ENCODE measurements around the gene SEMA4D.
A peak's percentile ranks its signal among the peaks of the same experiment; 100 is the strongest.

The SEMA4D gene

GRCh38 chr9:89414670-89415324 lies 83.1 kb downstream of the SEMA4D start:
- DNase-seq (ENCODE audit: low read depth): no peak
- no peak overlapping the region for H3K4me3 ChIP-seq (ENCODE audit: low read depth, low read length)
- no peak for TF ChIP-seq CTCF (IDR thresholded peaks at IDR 0.05; ENCODE audit: insufficient read depth, low read depth, low read length, missing control alignments)

GRCh38 chr9:89413963-89414638 lies 83.8 kb downstream of the SEMA4D start:
- TF ChIP-seq CTCF (IDR thresholded peaks at IDR 0.05; ENCODE audit: insufficient read depth, low read depth, low read length, missing control alignments): no peak
- no peak for DNase-seq (ENCODE audit: low read depth)

DNA sequence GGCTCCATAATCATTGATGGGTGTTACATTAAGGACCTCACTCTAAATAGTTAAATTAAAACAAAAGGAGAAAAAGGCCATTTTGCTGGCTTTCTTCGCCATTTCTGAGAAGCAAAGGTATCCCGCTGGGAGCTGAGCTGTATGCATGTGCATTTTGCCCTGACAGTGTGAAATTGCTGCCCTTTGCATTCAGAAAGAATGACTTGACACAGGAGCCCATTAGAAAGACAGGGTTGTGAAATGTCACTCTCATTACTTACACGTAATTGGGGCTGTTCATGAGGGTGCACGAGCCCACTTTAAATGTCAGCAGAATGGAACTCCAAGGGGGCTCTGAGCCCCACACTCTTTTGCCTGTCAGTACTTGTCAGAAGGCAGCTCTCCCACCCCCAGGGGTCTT lies 85.0 kb downstream of the SEMA4D start:
- DNase-seq (ENCODE audit: low read depth): no peak
- H3K4me3 ChIP-seq (ENCODE audit: low read depth, low read length): no peak overlapping the region
- TF ChIP-seq CTCF (IDR thresholded peaks at IDR 0.05; ENCODE audit: insufficient read depth, low read depth, low read length, missing control alignments): no peak

More at GRCh38 chr9:89413963-89414638, 83.8 kb downstream of the SEMA4D start:
- no peak overlapping the region for H3K4me3 ChIP-seq (ENCODE audit: low read depth, low read length)

GRCh38 chr9:89412541-89412940 lies 85.4 kb downstream of the SEMA4D start:
- TF ChIP-seq CTCF (IDR thresholded peaks at IDR 0.05; ENCODE audit: insufficient read depth, low read depth, low read length, missing control alignments): no peak
- H3K4me3 ChIP-seq (ENCODE audit: low read depth, low read length): no peak overlapping the region
- DNase-seq (ENCODE audit: low read depth): no peak

DNA sequence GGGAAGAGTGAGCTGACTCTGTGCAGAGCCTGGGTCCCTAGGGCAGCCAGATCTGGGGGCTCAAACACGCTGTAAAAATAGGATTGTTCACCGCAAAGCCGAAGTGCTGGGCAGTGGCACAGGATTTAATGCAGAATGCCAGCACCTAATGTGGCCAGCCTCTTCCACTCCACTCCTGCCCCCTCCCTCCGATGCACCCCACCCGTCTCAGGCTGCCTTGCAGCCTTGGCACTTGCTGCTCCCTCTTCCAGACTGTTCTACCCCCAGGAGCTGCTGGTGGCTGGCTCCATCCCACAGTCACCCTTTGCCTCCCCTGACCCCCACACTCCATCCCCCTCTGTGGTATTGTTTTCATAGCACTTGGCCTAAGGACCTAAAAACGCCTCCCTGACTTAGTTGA lies 86.2 kb downstream of the SEMA4D start:
- no peak for DNase-seq (ENCODE audit: low read depth)
- H3K4me3 ChIP-seq (ENCODE audit: low read depth, low read length): no peak overlapping the region
- TF ChIP-seq CTCF (IDR thresholded peaks at IDR 0.05; ENCODE audit: insufficient read depth, low read depth, low read length, missing control alignments): no peak

GRCh38 chr9:89410641-89411350 lies 87.1 kb downstream of the SEMA4D start:
- peak; percentile 40 for TF ChIP-seq CTCF (IDR thresholded peaks at IDR 0.05; ENCODE audit: insufficient read depth, low read depth, low read length, missing control alignments)
- peak overlapping the region; percentile 26; the same call in 1 of the 2 replicates for H3K4me3 ChIP-seq (ENCODE audit: low read depth, low read length)
- peak; percentile 85 for DNase-seq (ENCODE audit: low read depth)
